GM18499 (cell line): Measurements from ENCODE around the gene PDE6A.

Source experiments
- ATAC-seq: cut with Tn5 transposase; IDR thresholded peaks from one replicate; pipeline ENCODE4 v1.9.1; 2021; ENCODE audit warnings: moderate number of reproducible peaks; ENCODE audit not compliant: insufficient read depth, unreplicated experiment

Gene PDE6A

DNA sequence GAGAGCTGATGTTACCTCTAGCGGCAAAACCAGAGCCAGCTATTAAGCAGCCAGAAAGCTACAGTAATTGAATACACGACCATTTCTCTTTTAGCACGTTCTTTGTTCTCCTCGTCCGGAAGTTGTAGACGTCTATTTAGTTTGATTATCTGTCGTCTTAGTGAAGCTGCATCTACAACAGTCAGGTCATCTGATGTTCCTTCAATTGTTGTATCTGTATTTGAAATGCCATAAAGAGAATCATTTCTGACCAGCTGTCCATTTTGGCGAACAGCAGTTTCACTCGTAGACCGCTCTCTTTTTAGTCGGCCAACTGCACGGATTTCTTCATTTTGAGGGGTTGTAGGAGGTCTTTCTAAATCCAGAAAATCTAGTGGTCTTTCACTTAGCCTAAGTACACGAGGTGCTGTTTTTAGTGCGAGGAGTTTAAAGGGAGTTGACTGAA, 12.6 kb downstream of the PDE6A start:
- no peak for ATAC-seq

DNA sequence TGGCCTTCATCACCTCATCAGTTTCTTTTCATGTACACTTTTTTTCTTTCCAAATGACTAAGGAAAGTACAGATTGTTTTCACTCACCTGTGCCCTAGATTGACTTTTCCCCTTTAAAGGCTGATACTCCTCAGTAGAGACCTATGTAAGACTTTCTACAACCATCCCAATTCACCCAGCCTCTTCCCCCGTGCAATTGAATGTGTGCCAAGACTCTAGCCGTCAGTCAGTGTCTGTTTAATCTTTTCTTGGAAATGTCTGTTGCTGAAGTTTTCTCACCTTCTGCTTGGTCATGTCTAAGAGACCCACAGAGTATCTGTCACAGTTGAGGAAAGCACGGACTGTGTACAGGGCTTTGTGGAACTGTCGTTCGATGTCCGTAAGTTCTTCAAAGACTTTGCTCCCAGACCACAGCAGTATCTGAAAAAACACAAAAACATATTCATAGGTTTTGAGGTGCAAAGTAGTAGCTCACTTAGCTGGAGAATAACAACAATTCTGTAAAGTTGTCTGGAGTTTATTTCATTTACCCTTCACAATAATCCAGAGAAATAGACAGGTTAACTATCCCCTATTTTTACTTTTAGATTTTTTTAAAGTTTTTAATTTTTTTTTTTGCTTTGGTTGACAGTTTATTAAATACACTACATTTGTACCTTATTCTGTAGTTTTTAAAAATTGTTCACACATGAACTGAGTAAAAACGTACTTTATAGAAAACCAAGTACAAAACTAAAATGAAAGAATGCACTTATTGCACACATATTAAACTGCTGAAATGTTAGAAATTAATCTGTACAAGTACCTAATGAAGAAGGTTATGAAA, 13.6 kb downstream of the PDE6A start:
- no peak for ATAC-seq

DNA sequence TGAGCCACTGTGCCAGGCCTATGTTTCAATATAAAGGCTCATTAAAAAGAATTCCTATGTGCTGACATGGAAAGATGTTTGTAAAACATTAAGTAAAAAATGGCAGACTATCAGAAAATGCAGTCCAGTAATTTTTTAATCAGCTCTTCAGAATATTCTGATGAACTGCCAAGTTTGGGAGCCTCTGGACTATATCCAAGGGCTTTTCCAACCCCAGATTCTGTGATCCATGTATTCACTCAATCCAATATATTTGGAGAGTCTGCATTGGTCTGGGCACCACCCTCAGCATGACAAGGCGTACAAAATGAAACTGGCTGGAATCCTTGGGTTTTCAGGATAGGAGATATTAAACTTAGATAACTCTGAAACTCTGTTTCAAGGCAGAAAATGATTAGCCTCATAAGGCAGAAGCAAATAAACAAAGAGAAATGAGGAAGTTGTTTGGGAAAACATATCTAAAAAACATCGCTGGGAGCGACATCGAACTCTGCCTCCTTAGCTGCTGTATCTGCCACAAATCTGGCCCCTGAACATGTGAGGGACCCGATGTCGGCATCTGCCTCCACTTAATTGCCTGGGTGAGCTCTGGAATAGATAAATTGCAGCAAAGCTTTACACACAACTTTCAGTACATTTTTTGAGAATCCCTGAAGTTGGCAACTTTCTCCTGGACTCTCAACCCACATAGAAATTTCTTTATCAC, 14.4 kb downstream of the PDE6A start:
- ATAC-seq, result no peak

DNA sequence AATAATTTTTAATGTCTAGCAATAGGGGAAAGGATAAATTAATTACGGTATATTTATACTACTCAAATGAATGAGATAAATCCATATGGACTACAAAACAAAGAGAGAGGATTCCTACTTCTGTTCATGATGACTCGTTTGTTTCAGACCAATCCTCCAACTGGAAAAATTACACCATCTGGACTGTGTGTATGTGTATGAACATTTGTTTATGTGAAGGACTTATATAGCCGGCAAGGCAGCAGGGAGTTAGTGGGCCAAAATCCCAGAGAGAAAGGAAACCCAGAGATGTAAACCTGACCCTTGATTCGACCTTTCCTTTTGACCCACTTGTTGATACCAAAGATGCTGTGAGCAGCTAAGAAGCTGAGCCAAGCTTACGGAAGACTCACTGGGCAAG, 20.1 kb downstream of the PDE6A start:
- ATAC-seq, result no peak

DNA sequence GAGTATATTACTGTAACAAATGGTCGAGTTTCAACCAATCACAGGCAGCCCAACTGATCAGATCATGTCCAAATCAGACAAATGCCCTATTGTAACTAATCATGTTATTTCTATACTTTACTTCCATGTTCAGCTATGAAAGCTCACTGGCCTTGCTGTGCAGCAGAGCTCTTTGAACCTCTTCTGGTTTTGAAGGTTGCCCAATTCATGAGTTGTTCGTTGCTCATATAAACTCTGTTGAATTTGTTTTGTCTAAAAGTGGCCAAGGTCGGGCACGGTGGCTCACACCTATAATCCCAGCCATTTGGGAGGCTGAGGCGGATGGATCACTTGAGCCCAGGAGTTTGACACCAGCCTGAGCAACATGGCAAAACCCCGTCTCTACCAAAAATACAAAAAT, 21.6 kb downstream of the PDE6A start:
- ATAC-seq, result no peak

DNA sequence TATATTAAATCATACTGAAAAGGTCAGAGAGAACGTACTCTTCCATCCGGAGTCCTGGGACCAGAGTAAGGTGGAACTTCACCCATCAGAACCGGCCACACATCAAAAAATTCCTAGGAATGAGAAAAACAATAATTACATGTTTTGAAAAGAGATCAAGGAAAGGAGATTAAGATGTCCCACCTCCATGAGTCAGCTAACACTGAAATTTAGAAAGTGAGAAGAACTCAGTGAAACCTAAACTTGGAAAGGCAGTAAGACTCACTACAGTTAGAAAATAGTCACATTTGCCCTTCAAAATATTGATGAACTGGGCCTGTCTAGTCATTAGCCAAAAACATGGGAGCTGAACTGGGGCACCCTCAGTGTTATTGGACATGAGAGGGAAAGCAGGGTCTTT, 23.0 kb downstream of the PDE6A start:
- ATAC-seq, result no peak

DNA sequence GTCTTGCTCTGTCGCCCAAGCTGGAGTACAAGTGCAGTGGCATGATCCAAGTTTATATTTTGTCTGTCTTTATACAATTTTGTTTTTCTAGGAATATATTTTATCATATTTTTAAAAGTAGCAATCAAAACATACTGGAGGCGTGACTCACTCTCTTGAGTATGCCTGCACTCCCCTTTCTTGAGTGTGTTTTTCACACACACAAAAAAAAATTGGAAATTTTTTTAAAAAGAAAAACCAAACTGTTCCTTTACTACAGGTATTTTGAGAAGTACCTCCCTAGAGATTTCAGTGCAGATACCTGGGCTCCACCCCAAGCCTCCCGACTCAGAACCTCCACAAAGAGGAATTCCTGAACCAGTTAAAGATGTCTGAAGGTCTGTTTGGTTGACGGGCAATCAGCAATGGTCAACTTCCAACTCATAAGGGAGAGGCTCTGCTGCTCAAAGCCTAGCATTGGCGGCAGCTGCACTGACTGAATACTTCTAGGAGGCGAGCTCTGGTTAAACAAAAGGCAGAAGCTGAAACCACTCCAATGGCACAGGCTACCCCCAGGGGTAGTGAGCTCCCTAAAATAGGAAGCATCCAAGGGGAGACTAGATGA, 27.4 kb downstream of the PDE6A start:
- ATAC-seq, result no peak

DNA sequence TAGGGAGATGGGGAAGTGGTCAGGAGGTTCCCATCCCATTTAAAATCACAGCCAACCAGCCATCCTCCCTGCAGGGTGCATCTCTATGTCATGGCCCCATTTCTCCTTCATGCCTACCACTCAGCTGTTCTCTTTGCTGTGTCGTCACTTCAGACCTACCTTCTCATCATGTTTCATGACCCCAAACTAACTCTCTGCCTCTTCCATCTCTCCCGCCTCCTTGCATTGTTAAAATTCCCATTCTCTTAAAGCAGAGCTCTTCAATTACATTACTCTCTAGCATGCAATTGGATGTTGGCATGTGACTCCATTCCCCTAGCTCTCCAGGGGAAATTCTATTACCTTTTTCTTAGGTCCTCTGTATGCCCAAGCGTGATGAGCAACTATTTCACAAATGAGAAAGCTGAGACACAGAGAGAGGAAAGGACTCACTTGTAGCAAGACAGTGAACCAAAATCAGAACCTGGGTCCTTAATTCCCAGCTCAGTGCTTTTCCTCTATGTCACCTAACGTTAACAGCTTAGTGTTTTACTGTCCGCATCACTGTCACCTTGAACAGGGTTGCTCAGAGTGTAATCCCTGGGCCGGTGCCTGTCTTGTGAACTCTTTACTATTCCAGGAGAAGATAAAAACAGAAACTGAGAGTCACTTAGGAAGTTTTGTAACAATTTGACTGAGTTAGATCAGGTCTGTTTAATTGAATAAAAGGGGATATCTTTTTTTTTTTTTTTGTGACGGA, 28.1 kb downstream of the PDE6A start:
- no peak for ATAC-seq

DNA sequence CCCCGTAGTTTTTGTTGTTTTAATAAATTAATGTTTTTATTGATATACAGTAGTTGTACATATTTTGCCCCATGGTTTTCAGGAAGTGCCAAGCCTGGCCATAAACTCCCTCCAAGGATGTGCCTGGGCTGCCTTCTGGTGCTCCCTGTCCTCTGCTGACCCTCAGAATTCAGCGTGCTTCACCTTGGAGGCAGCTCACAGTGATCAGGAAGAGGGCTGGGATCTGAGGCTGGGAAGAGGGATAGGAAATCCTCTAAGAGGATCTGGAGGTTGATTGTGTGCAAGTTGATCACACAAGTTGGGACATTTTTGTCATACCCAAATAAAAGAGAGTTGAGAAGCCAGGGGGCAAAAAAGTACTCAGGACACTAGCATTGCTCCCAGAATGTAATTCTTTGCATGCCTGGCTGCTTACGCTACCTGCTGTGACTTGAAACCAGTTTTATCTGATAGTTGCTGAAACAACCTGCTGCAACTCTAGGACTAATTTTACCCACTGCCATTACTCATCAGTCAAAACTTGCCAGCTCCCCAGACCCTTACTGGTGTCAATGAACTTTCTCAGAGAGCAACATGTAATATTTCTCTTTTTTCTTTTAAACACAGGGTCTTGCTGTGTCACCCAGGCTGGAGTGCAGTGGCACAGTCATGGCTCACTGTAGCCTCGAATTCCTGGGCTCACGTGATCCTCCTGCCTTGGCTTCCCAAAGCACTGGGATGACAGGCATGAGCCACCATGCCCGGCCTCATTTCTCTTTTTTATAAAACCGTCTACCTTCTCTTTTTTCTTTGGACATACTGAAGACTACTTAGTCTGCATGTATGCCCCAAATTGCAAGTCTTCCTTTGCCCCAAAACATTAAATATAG, 29.0 kb downstream of the PDE6A start:
- no peak for ATAC-seq

DNA sequence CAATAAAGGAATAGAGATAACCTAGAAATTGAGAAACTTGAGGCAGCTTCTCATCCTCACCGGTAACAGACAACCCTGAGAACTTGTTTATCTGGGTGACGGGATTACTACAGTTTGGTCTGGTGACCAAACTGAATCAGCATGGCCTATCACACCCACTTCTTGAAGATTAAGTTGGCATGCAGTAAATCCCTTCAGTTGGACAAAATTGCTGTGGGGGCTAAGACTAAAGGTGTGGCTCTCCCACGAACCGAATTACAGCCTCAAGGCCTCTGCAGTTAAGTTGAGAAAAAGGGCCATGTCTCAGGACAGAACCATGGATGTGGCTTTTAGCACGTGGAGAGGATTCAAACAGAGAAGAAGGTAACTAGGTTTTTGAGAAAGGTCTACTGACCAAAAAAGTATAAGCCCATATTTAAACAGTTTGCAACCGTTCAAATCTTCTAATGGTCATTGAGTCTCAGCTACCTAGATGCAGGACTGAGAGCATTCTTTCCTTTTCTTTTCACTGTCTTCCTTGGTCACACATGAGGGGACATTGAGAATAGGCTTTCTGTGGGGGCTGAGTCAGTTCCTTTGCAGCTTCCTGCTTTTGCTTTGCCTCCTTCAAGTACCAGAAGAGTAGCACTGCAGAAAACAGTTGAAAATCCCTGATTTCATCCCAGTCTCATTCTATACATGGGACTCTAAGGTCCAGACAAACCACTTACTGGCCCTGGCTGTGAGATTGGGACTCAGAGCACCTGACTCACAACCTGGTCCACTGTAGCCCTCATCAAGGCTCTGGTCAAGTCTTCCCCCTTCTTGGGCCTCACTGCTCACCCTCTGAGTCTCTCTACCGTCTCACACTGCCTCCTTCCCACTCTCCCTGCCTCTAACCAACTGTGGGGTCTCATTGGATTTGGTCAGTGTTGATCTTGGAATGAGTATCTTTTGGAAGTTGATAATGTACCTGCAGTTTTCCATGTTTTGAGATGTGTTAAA, 30.9 kb downstream of the PDE6A start:
- ATAC-seq, result no peak

DNA sequence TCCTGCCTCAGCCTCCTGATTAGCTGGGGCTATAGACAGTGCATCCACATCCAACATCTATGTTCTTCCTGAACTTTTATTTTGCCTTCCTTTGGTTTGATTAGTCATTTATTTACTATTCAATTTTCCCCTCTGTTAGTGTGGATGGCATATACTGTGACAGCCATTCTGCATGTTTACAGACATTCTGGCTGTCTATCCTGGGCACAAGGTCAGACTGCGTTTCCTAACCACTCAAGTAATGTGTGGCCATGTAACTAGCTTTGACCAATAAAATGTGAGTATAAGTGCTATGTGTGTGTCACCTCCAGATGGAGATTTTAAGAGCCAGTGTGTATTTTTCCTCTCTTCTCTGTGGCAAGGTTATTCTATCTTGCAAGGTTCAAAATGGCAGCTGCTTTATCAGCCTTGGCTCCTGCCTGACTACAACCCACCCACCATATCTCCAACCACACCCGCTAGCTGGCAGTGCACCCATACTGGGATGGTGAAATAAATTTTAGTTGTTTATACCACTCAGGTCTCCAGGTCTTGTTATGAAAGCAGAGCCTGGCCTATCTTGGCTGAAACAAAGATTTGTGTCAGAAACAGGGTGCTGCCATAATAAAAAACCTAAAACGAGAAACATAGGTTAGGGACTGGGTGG, 32.2 kb downstream of the PDE6A start:
- no peak for ATAC-seq

DNA sequence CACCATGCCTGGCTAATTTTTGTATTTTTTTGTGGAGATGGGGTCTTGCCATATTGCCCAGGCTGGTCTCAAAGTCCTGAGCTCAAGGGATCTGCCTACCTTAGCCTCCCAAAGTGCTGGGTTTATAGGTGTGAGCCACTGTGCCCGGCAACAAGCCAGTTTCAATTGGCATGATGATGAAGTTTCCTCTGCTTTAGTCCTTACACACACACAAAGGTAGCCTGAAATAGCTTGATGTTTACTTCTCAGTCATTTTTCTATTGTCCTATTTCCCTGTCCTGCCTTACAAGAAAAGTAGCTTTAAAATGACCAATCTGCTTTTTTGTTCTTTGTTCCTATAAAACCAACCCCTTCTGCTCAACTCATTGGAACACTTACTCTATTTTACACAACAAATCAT, 33.6 kb downstream of the PDE6A start:
- ATAC-seq, result no peak

DNA sequence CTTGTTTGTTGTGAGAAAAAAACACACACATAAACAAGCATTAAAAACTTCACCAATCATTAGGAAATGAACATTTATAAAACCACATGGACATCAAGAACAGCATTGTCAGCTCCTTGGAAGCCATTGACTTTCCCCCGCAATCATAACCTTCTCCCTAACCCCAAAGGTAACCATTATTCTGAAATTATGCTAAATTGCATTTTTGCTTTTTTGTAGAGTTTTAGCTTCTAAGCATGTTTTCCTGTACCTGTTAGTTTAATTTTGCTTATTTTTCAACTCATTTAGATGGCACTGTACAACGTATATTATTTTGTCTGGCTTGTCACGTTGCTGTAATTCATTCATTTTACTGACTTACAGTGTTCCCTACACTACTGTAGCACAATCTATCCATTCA, 36.8 kb downstream of the PDE6A start:
- no peak for ATAC-seq

DNA sequence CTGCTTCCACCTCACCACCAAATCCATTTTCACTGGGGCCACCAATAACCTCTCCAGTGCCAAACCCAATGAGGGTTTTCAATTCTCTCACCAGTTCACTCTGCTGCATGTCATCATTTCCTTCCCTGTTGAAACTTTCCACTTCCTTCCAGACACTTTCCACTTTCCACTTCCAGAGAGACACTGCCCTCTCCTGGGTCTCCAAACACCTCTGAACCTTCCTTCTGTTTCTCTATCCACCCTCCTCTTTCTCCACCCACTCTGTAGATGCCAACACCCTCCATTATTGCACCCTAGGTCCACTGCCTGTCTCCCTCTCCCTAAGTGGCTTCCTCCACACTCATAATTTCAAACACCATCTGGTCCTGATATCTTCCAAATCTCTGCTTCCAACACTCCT, 39.6 kb downstream of the PDE6A start:
- ATAC-seq, result no peak

DNA sequence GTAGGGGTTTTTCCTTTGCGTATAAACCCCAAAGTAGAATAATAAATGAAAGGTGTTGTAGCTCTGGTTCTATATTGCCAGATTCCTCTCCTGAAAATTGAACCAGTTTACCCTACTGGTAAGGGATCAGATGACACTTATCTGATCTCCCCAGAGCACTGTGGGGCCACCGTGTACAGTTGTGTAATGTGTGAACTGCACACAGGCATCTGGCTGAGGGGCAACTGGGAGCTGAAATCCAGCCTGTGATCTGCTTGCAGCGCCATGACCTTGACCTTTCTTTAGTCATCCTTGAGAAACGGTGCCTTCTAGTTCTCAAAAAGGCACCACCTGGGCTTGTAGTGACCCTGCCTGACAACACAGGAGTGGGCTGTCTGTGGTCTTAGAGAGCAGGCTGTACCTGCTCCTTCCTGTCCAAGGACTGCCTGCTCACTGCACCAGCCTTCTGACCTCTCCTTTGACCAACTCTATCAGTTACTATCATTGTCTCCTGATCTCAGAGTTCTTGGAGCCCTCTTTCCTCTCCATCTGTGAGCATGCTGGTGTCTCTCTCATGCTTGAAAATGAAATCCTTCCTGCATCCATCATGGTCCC, 40.2 kb downstream of the PDE6A start:
- no peak for ATAC-seq

DNA sequence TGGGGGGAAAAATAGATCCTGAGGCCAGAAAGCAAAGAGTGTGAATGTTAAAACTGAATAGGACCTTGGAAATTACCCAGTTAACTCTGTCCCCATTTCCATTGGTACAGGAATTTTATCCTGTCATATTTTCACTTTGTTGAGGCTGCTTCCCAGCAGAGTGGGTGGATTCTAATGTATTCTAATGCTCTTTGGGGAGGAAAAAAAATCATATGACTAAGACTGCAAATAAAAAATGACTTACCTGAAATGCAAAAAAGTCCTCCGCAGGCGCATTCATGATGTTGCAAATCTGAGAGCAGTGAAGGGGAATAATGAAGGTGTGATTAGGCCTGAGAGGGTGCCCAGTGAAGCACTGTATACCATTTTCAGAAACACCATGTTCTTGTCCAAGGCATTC, 41.2 kb downstream of the PDE6A start:
- no peak for ATAC-seq

DNA sequence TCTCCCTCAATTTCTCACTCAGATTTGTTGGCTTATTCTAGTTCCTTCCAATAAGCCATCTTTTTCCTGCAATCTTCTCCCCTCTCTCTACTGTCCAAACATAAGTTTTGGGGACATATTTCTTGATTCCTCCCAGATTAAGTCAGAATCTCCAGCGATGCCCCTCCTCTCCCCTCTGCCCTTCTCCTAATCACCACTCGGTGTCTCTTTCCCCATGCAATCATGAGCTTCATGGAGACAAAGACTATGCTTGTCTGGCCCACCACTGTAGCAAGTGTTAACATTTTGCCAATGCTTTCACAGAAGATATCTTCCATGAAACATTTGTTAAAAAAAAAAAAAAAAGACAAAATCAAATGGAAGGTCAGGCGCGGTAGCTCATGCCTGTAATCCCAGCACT, 42.4 kb downstream of the PDE6A start:
- no peak for ATAC-seq

DNA sequence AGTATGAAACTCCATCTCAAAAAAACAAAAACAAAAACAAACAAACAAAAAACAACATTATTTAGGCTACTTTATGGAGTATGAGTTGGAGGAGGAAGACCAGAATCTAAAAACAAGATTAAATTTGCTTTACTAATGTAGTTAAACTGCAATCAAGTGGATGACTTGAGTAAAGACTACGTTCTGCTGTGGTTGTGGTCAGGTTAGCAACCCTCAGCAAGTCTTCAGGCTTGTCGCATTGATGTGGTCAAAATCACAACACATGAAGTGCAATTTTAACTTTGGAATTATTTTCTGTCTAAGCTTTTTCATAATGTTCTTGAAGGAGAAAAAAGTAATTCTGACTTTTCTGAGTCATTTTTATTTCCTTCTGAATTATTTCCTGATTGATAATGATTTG, 43.1 kb downstream of the PDE6A start:
- ATAC-seq, result no peak
